Right lobe of liver (tissue), 6 donors: ENCODE data around the gene CPNE4. TPM values are rescaled to one million over a fixed set of nuclear protein-coding genes. Genes with fewer than 3 reads are reported as not detected.
A peak's percentile ranks its signal among the peaks of the same experiment; 100 is the strongest.

ENCODE experiments used
- ATAC-seq, 4 donors: fragments of 200-7000 bp; cut with Tn5 transposase; one replicate each; pipeline ENCODE4 v1.9.1; 2020; ENCODE audit warnings: mild to moderate bottlenecking in 4 of 4, moderate library complexity in 4 of 4
- DNase-seq, 3 donors: peaks; one replicate each; pipeline ENCODE4 v3.0.0-alpha.2; 2020
- H3K27ac ChIP-seq, 3 donors: fragments of 200-600 bp; one replicate each; pipeline ENCODE4 v1.8.0; 2022
- H3K27me3 ChIP-seq, 2 donors: fragments of 200-600 bp; one replicate each; pipeline ENCODE4 v1.8.0; 2022
- H3K36me3 ChIP-seq, 4 donors: fragments of 200-600 bp; sonication (generic) in 1 of 4; one replicate each; pipeline versions ENCODE4 v1.5.1 to v1.8.0; 2017 to 2022; ENCODE audit warnings: control low read depth in 1 of 4
- H3K4me1 ChIP-seq, 4 donors: fragments of 200-600 bp; sonication (generic) in 1 of 4; one replicate each; pipeline versions ENCODE4 v1.5.1 to v1.8.0; 2017 to 2022; ENCODE audit warnings: control low read depth in 1 of 4
- H3K4me3 ChIP-seq, 3 donors: fragments of 200-600 bp; one replicate each; pipeline ENCODE4 v1.8.0; 2022
- H3K9me3 ChIP-seq, 4 donors: fragments of 200-600 bp; sonication (generic) in 1 of 4; one replicate each; pipeline versions ENCODE4 v1.5.1 to v1.8.0; 2017 to 2022; ENCODE audit warnings: control low read depth in 1 of 4
- POLR2A ChIP-seq: fragments of 450-650 bp; IDR thresholded peaks from one replicate; pipeline ENCODE4 v1.6.1; 2017; ENCODE audit warnings: antibody characterized with exemption, mild to moderate bottlenecking
- WGBS: methylation state at CpG from one replicate; pipeline ENCODE4 v1.1.6; 2018; ENCODE audit warnings: low coverage, low lambda C conversion rate; ENCODE audit not compliant: insufficient coverage; ENCODE audit errors: missing lambda C conversion rate; 5-methylcytosine and 5-hydroxymethylcytosine counted together
- intact Hi-C, 2 donors: fragments of 100-400 bp; cut with DNase I; formaldehyde crosslinking; loops; one replicate each; pipeline versions ENCODE4 v1.11.2 to v1.14.1; 2022
- long read RNA-seq: library from polyadenylated mRNA; unstranded; transcript quantifications from one replicate; pipeline ENCODE4 v2.0.0, GENCODE V29; 2019
- total RNA-seq, 6 experiments: library from RNA; depleted of rRNA in 2 of 6; stranded (reverse); fragments of >200 nt in 2 of 6; fragmentation: NEBNext Ultra II Directional in 3 of 6; extraction: Animal tissue kit (Norgen Biotek cat#: 25700) in 3 of 6; gene quantifications; one replicate each; pipeline versions ENCODE4 v1.1.0 to v1.2.4, GENCODE V29; 2016 to 2023
- TF ChIP-seq, protein P1 (sequence below), 4 donors: fragments of 200-600 bp in 3 of 4; fragments of 450-650 bp in 1 of 4; IDR thresholded peaks; one replicate each; pipeline versions ENCODE4 v1.5.1 to v1.8.0; 2016 to 2022; ENCODE audit warnings: antibody characterized with exemption in 4 of 4, mild to moderate bottlenecking in 2 of 4
- donor health status: DM: no; HTN: yes; CAD: no.
- donor health status: DM: no; HTN: no; CAD: no.
- donor health status: DM: no; HTN: no; CAD: no.
- donor health status: DM: no; HTN: yes; CAD: no.
- donor health status: DM: no; HTN: yes; CAD: no.

CPNE4 gene
- not detected for total RNA-seq
- long read RNA-seq = 0 reads

DNA sequence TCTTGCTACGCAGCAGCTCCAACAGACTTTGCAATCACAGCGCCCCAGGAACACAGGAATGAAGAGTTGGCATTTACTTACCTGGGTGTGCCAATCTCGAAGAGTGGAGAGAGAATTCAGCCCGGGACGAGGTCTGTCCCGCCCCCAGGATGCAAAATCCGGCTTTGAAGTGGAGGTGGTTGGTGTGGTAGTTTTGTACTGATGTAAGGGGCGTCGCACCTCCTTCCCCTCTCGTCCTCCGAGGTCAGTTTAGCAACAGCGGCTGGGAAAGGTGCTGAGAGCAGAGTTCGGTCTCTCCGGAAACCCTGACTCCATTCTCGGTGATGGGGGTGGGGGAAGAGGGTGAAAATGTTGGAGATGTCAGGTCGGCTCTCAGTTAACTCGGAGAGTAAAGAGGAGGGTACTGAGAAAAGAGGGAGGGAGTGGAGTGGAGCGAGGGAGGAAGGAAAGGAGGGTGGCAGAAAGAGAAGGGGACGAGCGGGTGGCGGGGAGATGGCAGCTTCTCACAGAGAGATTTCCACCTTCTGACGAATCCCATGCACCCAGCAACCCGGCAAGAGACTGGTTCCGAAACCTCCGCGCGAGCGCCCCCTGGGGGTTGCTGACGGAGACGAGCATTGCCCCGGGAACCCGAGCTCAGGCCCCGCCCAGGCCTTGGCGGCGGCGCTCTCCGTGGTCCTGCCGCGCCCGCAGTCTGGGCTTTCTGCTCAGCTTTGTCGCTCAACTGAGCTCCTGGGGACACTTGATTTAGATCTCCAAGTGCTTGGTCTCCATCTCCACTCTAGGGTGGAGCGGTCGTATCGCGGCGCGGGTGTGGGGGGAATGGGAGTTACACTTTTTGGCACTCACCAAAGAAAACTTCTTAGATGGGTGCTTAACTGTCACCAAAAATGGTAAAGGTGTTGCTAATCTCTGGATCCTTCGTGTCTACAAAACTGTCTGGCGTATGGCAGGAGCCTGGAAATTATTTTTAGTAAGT lies at the start of gene CPNE4:
CPNE4 (minus strand) TSS at position 529 of the 979 bp plus-strand sequence.
- Histone ChIP-seq H3K9me3 (no peaks in the 10 kb centered on the region), H3K27me3 (peaks cover 4 to 31% of the 10 kb centered on the region in 2 donors), H3K4me3 (no peak within 1 kb of the TSS), H3K4me1 (no peaks in the 10 kb centered on the region), H3K36me3 (no peaks in the 10 kb centered on the region), H3K27ac (no peak within 1 kb of the TSS)
- intact Hi-C loops = loop anchor here in 1 of 2 donors (10.0 kb wide), 2 partner anchors 150 to 240 kb away; no protein-coding TSS in a partner anchor
- DNase-seq = peak; percentile 62 to 73 (median 67)
- WGBS = 8% methylated on average over 25 of the region's 49 CpGs
- ATAC-seq = peak; percentile 87 to 98 (median 94)
- TF ChIP-seq, protein P1, sequence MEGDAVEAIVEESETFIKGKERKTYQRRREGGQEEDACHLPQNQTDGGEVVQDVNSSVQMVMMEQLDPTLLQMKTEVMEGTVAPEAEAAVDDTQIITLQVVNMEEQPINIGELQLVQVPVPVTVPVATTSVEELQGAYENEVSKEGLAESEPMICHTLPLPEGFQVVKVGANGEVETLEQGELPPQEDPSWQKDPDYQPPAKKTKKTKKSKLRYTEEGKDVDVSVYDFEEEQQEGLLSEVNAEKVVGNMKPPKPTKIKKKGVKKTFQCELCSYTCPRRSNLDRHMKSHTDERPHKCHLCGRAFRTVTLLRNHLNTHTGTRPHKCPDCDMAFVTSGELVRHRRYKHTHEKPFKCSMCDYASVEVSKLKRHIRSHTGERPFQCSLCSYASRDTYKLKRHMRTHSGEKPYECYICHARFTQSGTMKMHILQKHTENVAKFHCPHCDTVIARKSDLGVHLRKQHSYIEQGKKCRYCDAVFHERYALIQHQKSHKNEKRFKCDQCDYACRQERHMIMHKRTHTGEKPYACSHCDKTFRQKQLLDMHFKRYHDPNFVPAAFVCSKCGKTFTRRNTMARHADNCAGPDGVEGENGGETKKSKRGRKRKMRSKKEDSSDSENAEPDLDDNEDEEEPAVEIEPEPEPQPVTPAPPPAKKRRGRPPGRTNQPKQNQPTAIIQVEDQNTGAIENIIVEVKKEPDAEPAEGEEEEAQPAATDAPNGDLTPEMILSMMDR (IDR thresholded peaks at IDR 0.05) = peak; percentile 34 to 75 (median 57)
- no peak for TF ChIP-seq POLR2A

DNA sequence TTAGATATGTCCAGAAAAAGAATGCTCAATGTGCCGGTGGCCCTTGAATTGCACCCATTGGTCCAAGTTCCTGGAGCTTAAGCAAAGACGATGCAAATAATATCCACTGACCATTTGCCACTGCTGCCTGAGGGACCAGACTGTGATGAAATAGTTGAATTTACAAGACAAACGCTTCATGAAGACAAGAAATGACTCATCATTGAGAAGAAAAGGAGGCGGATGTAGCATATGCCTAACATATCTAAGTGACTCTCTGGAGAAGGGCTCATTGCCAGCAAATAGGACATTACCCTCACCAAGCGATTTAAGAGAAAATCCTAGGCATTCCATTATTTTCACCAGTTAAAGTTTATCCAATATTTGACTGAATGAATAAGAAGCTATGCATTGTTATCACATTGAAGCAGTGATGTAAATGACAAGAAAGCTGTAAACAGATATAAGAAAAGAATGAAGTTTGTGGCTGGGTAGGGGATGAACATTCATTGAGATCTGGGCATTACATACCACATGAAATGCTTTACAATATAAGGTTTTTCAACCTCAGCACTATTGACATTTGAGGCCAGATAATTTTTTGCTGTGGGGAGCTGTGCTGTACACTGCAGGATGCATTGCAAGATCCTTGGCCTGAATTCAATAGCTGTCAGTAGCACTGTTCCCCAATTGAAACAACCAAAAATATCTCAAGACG lies 48.9 kb upstream of the CPNE4 start:
- DNase-seq (no peak), ATAC-seq (peak in 1 of 4 donors; percentile 14)
- no peak overlapping the region for H3K4me3 ChIP-seq
- no peaks in the 10 kb centered on the region for H3K27me3 ChIP-seq
- H3K4me1 ChIP-seq = no peaks in the 10 kb centered on the region
- H3K27ac ChIP-seq = no peak overlapping the region
- intact Hi-C loops = no loop called here
- H3K36me3 ChIP-seq = no peaks in the 10 kb centered on the region
- WGBS = 48% methylated on average over 6 of the region's 6 CpGs
- no peak for TF ChIP-seq POLR2A
- no peaks in the 10 kb centered on the region for H3K9me3 ChIP-seq

DNA sequence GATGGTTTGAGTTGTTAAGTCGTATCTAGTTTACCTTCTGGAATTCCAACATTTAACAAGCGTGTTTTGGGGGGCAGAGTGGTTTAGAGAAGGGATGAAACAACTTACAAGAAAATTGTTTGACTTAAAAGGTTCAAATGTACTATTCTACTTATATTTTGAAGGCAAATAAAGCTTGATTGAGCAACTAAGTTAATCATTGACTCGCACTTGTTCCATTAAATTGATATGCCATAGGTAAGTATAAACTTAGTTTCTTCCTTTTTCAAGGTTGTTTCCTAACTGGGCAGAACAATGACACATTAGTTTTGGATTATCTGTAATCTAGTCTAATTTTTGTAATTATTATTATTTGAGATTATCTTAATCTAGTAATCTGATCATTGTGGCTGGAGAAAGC lies 48.3 kb upstream of the CPNE4 start:
- intact Hi-C loops = no loop called here

DNA sequence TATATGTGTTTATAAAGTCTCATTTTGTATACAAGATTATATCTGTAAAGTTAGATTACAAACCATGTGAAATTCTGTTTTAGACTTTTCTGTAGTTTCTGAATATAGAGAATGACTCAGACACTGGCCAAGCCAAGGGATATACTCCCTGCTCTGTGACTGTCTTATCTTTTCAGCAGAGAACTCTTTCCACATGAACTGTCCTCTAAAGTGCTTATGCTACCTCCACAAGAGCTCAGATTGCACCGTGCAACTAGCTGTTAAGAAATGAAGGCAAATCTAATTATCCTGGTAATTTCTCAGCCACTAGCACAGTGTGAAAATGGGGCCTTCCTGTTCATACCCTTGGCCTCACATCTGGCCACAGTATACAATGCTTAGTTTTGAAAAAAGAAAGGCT lies 44.3 kb upstream of the CPNE4 start:
- Histone ChIP-seq H3K27me3 (no peaks in the 10 kb centered on the region), H3K36me3 (no peaks in the 10 kb centered on the region), H3K4me3 (no peak overlapping the region), H3K4me1 (no peaks in the 10 kb centered on the region), H3K27ac (no peak overlapping the region), H3K9me3 (no peaks in the 10 kb centered on the region)
- ATAC-seq = no peak
- WGBS = 50% methylated on average over 1 of the region's 1 CpG
- intact Hi-C loops = no loop called here
- no peak for DNase-seq
- TF ChIP-seq, protein P1 (IDR thresholded peaks at IDR 0.05) = no peak
- TF ChIP-seq POLR2A = no peak

More for the DNA sequence above, 48.3 kb upstream of the CPNE4 start:
- no peaks in the 10 kb centered on the region for H3K9me3 ChIP-seq
- 55% methylated on average over 3 of the region's 3 CpGs for WGBS
- H3K27me3 ChIP-seq = no peaks in the 10 kb centered on the region
- no peaks in the 10 kb centered on the region for H3K36me3 ChIP-seq
- no peak for DNase-seq
- no peak overlapping the region for H3K4me3 ChIP-seq
- H3K27ac ChIP-seq = no peak overlapping the region
- no peaks in the 10 kb centered on the region for H3K4me1 ChIP-seq
- TF ChIP-seq, protein P1 (IDR thresholded peaks at IDR 0.05) = no peak
- no peak for TF ChIP-seq POLR2A
- ATAC-seq = peak in 3 of 4 donors; percentile 39 to 71 (median 49)

DNA sequence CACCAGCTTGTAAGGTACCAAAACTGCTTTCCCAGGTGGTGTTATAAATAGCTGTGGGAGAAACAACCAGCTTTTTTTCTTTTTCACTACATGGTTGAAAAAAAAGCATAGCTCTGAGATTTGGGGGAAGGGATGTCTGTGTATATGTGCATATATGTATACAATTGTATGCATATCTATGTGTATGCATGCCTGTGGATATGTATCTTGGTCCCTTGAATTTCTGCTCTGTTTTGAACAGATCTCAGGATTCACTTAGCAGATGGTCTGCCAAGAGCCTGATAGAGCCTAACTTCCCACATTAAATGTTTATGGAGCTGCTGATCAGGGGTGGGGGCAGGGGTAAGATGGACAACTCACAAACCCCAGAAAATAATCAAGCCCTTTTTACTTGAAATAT lies 39.0 kb upstream of the CPNE4 start:
- Histone ChIP-seq H3K36me3 (no peaks in the 10 kb centered on the region), H3K27me3 (no peaks in the 10 kb centered on the region), H3K27ac (no peak overlapping the region), H3K4me1 (no peaks in the 10 kb centered on the region), H3K9me3 (no peaks in the 10 kb centered on the region), H3K4me3 (no peak overlapping the region)
- TF ChIP-seq, protein P1 (IDR thresholded peaks at IDR 0.05) = no peak
- TF ChIP-seq POLR2A = no peak
- intact Hi-C loops = no loop called here
- DNase-seq (no peak), ATAC-seq (no peak)
